Cortex of kidney (tissue), 1 donor: ENCODE results near the gene EGLN1.
"Not testable (repeated sequence)": the region's sequence is repeated elsewhere in the genome, so short reads cannot be mapped to it uniquely, and the experiment has no call there.

Source experiments
- DNase-seq: peaks from one replicate; lab custom pipeline; 2025; lab: John Stamatoyannopoulos, UW

Gene EGLN1

GRCh38 chr1:231421971-231422797 is at the start of gene EGLN1:
Gene EGLN1, minus strand, starts transcription at chr1:231422287. Its CDS starts 399 bp downstream, at chr1:231421888.
- peak; percentile 60 for DNase-seq

DNA sequence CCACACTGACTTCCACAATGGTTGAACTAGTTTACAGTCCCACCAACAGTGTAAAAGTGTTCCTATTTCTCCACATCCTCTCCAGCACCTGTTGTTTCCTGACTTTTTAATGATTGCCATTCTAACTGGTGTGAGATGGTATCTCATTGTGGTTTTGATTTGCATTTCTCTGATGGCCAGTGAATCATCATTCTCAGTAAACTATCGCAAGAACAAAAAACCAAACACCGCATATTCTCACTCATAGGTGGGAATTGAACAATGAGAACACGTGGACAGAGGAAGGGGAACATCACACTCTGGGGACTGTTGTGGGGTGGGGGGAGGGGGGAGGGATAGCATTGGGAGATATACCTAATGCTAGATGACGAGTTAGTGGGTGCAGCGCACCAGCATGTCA is 49.4 kb upstream of the EGLN1 start:
- DNase-seq: not testable (repeated sequence)

- DNase-seq: not testable (repeated sequence)
Measured at GRCh38 chr1:231471027-231471426, 48.9 kb upstream of the EGLN1 start.

DNA sequence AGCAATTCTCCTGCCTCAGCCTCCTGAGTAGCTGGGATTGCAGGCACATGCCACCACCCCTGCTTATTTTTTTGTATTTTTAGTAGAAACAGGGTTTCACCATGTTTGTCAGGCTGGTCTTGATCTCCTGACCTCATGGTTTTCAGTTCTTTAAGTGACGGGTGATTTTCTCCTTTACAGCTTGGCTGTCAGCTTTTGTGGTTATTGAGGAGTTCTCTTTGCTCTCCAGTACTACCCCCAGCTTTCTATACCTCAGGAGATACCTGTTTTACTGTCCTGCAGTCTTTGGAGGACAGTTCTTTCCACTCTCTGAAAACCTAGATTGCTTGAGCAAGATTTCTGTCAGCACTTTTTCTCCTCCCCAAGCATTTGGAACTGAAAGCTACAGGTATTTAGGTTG is 45.9 kb upstream of the EGLN1 start:
- DNase-seq: no peak

DNA sequence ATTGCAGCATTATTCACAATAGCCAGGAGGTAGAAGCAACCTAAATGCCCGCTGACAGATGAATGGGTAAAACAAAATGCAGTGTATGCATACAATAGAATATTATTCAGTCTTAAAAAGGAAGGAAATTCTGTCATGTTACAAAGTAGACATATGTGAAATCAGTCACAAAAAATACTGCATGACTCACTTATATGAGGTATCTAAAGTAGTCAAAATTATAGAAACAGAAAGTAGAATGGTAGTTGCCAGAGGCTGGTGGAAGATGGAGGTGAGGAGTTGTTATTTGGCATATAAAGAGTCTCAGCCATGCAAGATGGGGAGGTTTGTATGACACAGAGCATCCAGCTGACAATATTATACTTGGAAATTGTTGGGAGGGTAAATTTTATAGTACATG is 43.0 kb upstream of the EGLN1 start:
- DNase-seq: no peak

DNA sequence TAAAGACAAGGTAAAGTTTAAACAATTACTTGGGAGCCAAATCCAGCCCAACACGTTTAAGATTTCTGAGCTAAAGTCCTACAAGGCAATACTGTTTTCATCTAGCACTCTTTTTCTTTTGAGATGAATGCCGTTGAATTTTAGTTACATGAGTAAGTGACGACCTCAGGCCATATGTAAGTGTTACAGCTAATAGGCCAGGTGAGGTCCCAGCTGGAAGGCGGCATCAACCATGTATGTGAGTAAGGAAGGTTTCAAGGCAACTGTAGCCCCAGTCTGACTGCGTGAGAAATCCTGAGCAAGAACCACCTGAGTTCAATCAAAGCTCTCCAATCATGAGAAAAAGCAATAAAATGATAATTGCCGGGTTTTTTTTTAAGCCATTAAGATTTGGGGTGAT is 41.5 kb upstream of the EGLN1 start:
- no peak for DNase-seq

DNA sequence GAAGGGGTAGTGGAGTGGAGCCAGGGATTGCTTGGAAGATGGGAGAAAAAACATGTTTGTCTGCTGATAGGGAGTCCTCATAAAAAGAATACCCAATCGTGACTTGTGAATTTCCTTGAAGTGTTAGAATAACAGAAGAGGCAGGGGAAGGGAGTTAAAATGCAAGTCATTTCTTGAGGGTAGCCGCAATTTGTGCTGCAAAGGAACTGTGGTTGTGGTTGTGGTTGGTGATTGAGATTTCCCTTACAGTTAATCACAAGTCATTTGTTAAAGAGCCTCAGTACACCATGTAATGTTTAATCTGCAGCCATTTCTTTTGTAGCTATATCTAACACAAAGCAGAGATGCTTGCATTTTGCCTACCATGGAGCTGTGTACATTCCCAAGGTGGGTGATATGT is 38.5 kb upstream of the EGLN1 start:
- DNase-seq: no peak

- not testable (repeated sequence) for DNase-seq
Measured at GRCh38 chr1:231459438-231459837, 37.4 kb upstream of the EGLN1 start.

DNA sequence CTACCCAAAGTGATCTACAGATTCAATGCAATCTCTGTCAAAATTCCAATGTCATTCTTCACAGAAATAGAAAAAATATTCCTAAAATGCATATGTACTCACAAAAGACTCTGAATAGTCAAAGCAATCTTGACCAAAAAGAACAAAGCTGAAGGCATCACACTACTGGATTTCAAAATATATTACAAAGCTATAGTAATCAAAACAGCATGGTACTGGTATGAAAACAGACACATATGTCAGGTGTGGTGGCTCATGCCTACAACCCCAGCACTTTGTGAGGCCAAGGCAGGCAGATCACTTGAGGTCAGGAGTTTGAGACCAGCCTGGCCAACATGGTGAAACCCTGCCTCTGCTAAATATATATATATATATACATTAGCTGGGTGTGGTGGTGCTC is 35.9 kb upstream of the EGLN1 start:
- not testable (repeated sequence) for DNase-seq

DNA sequence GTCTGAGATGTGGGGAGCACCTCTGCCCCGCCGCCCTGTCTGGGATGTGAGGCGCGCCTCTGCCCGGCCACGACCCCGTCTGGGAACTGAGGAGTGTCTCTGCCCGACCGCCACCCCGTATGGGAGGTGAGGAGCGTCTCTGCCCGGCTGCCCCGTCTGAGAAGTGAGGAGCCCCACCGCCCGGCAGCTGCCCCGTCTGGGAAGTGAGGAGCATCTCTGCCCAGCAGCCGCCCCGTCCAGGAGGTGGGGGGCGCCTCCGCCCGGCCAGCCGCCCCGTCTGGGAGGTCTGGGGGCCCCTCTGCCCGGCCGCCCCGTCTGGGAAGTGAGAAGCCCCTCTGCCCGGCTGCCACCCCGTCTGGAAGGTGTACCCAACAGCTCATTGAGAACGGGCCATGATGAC is 32.0 kb upstream of the EGLN1 start:
- DNase-seq: not testable (repeated sequence)

DNA sequence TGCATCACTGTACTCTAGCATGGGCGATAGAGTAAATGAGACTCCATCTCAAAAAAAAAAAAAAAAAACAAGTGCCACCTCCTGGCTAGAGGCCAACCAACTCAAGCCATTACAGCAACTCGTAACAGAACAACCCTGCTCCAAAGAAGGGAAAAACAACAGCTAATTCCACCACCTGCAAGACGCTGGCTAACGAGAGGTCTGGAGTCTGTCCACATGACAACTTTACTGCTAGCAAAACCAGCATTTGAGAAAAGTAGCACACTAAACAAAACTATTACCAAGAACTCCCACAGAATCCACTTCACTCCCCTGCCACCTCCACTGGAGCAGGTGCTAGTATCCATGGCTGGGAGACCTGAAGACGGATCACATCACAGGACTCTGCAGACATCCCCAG is 24.1 kb upstream of the EGLN1 start:
- DNase-seq: no peak

DNA sequence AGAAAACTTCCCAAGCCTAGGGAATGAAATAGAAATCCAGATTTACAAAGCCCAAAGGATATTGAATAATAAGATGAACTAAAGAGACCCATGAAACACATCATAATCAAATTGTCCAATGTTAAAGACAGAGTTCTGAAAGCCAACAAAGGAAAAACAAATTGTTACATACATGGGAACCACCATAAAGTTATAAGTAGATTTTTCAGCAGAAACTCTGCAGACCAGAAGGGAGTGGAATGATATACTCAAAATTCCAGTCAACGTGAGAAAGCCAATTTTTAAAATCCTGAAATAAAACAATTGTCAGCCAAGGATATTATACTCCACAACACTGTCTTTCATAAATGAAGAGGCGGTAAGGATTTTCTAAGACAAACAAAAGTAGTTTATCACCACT is 22.0 kb upstream of the EGLN1 start:
- DNase-seq: no peak

DNA sequence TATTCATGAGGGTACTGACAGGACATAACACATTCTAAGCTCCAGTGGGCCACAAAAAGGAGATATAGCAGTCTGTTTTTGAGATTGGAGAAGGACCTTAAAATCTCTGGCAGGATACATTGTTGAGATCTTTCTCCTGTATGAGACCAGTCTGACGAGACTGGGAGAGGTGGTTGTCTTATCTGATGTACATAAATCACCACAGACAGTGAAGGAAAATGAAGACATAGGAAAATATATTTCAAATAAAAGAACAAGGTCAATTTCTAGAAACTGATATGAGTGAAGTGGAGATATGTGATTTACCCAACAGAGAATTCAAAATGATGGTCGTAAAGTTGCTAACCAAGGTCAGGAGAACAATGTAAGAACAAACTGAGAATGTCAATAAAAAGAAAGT is 21.3 kb upstream of the EGLN1 start:
- DNase-seq: no peak

GRCh38 chr1:231442735-231443134 is 20.6 kb upstream of the EGLN1 start:
- DNase-seq: no peak

DNA sequence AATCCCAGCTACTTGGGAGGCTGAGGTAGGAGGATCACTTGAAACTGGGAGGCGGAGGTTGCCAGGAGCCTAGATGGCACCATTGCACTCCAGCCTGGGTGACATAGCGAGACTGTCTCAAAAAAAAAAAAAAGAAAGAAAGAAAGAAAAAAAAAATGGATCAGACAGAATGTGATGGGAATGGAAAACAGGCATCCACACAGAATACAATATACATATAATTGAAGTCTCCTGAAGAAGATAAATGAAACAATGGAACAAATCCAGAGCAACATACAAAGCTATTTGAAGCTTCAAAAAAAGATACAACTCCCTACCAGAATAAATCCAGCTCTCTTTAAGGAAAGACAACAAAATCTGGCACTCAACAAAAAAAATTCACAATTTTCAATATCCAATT is 10.9 kb upstream of the EGLN1 start:
- DNase-seq: no peak

- DNase-seq: no peak
Measured at GRCh38 chr1:231431665-231432415, 9.8 kb upstream of the EGLN1 start.

DNA sequence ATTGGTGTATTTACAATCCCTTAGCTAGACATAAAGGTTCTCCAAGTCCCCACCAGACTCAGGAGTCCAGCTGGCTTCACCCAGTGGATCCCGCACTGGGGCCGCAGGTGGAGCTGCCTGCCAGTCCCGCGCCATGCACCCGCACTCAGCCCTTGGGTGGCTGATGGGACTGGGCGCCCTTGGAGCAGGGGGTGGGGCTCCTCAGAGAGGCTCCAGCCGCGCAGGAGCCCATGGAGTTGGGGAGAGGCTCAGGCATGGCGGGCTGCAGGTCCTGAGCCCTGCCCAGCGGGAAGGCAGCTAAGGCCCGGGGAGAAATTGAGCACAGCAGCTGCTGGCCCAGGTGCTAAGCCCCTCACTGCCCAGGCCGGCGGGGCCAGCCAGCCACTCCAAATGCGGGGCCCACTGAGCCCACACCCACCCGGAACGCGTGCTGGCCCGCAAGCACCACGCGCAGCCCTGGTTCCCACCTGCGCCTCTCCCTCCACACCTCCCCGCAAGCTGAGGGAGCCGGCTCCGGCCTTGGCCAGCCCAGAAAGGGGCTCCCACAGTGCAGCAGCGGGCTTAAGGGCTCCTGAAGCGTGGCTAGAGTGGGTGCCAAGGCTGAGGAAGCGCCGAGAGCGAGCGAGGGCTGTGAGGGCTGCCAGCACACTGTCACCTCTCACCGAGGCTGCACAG is 8.7 kb upstream of the EGLN1 start:
- DNase-seq: not testable (repeated sequence)

- no peak for DNase-seq
Measured at GRCh38 chr1:231428377-231428776, 6.3 kb upstream of the EGLN1 start.

DNA sequence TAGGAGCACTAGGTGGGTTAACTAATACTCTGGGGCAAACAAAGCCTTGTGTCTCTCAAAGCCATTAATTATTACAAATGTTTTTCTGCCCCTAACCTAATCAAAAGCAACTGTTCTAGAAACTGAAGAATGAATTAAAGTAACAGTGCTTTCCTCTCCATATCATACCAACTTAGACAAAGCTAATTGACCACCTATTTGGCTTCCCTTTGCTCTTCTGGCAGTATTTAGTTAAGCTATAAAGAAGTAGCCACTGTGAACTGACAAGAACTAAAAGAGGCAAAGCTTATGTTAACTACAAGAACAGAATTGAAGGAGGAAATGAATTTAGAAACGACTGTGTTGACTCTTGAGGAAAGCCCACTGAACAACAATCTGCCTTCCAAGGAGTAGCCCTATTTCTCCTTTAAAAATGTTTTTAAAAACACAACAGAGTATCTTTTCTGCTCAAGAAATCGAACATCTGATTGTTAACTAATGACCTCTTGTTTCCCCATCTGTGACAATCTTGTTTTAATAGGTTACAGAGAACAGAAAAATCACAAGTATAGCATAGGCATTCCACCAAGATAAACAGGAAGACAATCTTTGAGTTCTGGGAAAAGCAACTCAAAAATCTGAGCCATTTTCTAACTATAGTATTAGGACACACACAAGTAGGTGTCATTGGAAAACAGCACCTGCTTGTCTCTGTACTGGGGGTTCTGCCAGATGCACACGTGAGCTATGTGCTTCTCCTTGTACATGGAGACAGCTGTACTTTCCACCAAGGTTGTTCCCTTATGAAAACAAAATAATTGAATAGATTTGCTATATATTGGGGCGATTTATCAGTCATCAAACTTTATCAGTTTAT is 3.1 kb upstream of the EGLN1 start:
- no peak for DNase-seq

GRCh38 chr1:231423648-231424047 is 1.6 kb upstream of the EGLN1 start:
- no peak for DNase-seq

DNA sequence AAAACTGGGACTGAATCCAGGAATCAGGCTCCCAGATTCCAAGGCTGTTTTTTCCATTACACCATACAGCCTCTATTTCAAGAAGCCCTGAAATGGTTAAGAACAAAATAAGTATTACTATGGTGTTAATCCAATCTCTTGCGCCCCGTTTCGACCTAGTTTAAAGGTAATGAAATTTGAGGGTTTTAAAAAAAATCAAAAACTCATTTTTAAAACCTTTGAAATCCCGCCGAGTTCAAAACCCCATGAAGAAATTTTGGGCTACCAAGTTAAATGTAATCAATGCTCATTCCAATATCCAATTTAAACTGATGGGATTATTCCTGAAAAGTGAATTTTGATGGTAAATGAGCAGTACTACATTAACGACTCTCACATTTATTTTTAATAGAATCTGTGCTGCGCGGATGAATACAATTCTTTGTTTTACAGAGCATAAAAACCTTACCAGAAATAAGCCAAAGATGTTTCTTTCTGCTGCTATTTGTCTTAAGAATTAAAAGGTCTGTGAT is 767 bp upstream of the EGLN1 start:
- no peak for DNase-seq

- no peak for DNase-seq
Measured at GRCh38 chr1:231421546-231421970, 529 bp downstream of the EGLN1 start.
